CD4-positive, CD25-positive, alpha-beta regulatory T cell (primary cell): Measurements from ENCODE around the gene BNIP1. TPM values are rescaled to one million over a fixed set of nuclear protein-coding genes. Genes with fewer than 3 reads are reported as not detected.
A peak's percentile ranks its signal among the peaks of the same experiment; 100 is the strongest.

Source experiments
- ATAC-seq, 2 donors: fragments of 150-1000 bp; cut with Tn5 transposase; one replicate each; pipeline ENCODE4 v1.10.0; 2021; ENCODE audit warnings: low read depth in 2 of 2, moderate number of reproducible peaks in 2 of 2, moderate library complexity in 1 of 2
- DNase-seq, 3 donors: peaks; one replicate each; pipeline versions ENCODE4 v3.0.0 to v3.0.0-alpha.2; 2012 to 2022; ENCODE audit warnings: mixed read lengths in 1 of 3
- H3K27ac ChIP-seq: one replicate; pipeline ENCODE4 v1.7.0; 2013; ENCODE audit warnings: mild to moderate bottlenecking, low read length; ENCODE audit not compliant: insufficient read depth, poor library complexity, severe bottlenecking
- H3K27me3 ChIP-seq: one replicate; pipeline ENCODE4 v1.7.0; 2013; ENCODE audit warnings: low read length; ENCODE audit not compliant: control insufficient read depth, insufficient read depth
- H3K36me3 ChIP-seq: one replicate; pipeline ENCODE4 v1.7.0; 2013; ENCODE audit warnings: mild to moderate bottlenecking, low read length, moderate library complexity; ENCODE audit not compliant: control insufficient read depth, insufficient read depth
- H3K4me1 ChIP-seq: 2 replicates; pipeline ENCODE4 v1.7.0; 2013; ENCODE audit warnings: mild to moderate bottlenecking, low read length; ENCODE audit not compliant: insufficient read depth, control insufficient read depth, poor library complexity, severe bottlenecking
- H3K4me3 ChIP-seq: one replicate; pipeline ENCODE4 v1.7.0; 2013; ENCODE audit warnings: low read depth, mild to moderate bottlenecking, low read length, moderate library complexity
- H3K9me3 ChIP-seq, 2 experiments: 1 replicate in 1 of 2; 2 replicates in 1 of 2; pipeline ENCODE4 v1.7.0; 2013; ENCODE audit warnings: low read length in 2 of 2, mild to moderate bottlenecking in 1 of 2, moderate library complexity in 1 of 2; ENCODE audit not compliant: control insufficient read depth in 2 of 2
- H3K27ac Mint-ChIP-seq, 3 donors: one replicate each; pipeline ENCODE4 v1.8.0; 2020 to 2022; ENCODE audit warnings: mild to moderate bottlenecking in 3 of 3, mixed read lengths in 3 of 3, moderate library complexity in 2 of 3
- H3K27me3 Mint-ChIP-seq: one replicate; pipeline ENCODE4 v1.8.0; 2022; ENCODE audit warnings: mild to moderate bottlenecking, mixed read lengths
- H3K36me3 Mint-ChIP-seq: one replicate; pipeline ENCODE4 v1.8.0; 2020; ENCODE audit warnings: mixed read lengths
- H3K4me1 Mint-ChIP-seq, 4 donors: one replicate each; pipeline ENCODE4 v1.8.0; 2020 to 2022; ENCODE audit warnings: mixed read lengths in 4 of 4, mild to moderate bottlenecking in 1 of 4
- H3K4me3 Mint-ChIP-seq, 4 donors: one replicate each; pipeline ENCODE4 v1.8.0; 2020 to 2022; ENCODE audit warnings: mild to moderate bottlenecking in 4 of 4, mixed read lengths in 4 of 4, moderate library complexity in 3 of 4
- H3K9me3 Mint-ChIP-seq, 7 donors: one replicate each; pipeline ENCODE4 v1.8.0; 2020 to 2022; ENCODE audit warnings: mixed read lengths in 7 of 7, mild to moderate bottlenecking in 3 of 7, moderate library complexity in 2 of 7
- polyA plus RNA-seq, 4 donors: library from polyadenylated mRNA; unstranded; fragments of 300-500 nt; fragmentation: Illumina TruSeq; gene quantifications; one replicate each; pipeline ENCODE4 v1.2.3, GENCODE V29; 2021
- total RNA-seq: library from RNA; stranded (reverse); gene quantifications from one replicate; pipeline ENCODE4 v1.2.3, GENCODE V29; 2022

Gene BNIP1
- total and polyA plus RNA-seq, 5 donors from 2014 or later: 16.0 to 30.2 (median 19.6) TPM

DNA sequence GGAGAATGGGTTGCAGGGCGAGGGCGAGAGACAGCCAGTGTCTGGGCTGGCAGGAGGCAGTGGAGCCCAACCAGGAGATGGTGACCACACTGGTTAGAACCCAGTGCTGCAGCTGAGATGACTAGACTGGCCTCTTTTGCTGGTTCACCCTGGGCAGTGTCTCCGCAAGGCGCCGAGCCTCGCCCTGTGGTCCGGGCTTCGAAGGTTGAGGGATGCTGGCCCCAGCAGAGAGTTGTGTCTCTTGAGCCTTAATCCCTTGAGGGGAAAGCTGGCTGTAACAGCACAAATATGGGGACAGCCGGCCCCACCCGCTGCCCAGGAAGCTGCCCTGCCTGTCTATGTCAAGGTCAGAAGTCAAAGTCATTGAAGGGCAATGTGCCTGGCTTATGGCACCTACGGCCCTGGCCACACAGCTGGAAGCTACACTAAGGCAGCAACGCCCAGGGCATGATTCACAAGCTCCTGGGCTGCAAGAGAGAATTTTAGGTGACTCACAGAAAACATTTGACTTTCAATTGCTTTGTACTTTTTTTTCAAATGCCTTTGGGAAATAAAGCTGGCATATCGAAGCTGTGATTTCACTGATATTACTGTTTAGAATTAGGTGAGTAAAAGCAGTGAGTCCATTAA, 57.4 kb downstream of the BNIP1 start:
- no peaks in the 10 kb centered on the region for H3K36me3 ChIP-seq
- H3K27ac ChIP-seq: no peak overlapping the region
- H3K4me3 ChIP-seq: no peak overlapping the region
- peaks cover 5 to 10% of the 10 kb centered on the region in 2 experiments for H3K9me3 ChIP-seq
- peaks cover 0 to 5% (median under 1%) of the 10 kb centered on the region in 4 donors for H3K4me1 Mint-ChIP-seq
- no peaks in the 10 kb centered on the region for H3K27me3 ChIP-seq
- H3K27ac Mint-ChIP-seq: no peak overlapping the region
- H3K4me1 ChIP-seq: no peaks in the 10 kb centered on the region
- DNase-seq (no peak), ATAC-seq (no peak)
- H3K9me3 Mint-ChIP-seq: peaks cover 0 to 12% (median 3%) of the 10 kb centered on the region in 7 donors
- peaks cover 57% of the 10 kb centered on the region for H3K27me3 Mint-ChIP-seq
- H3K36me3 Mint-ChIP-seq: no peaks in the 10 kb centered on the region
- no peak overlapping the region for H3K4me3 Mint-ChIP-seq

DNA sequence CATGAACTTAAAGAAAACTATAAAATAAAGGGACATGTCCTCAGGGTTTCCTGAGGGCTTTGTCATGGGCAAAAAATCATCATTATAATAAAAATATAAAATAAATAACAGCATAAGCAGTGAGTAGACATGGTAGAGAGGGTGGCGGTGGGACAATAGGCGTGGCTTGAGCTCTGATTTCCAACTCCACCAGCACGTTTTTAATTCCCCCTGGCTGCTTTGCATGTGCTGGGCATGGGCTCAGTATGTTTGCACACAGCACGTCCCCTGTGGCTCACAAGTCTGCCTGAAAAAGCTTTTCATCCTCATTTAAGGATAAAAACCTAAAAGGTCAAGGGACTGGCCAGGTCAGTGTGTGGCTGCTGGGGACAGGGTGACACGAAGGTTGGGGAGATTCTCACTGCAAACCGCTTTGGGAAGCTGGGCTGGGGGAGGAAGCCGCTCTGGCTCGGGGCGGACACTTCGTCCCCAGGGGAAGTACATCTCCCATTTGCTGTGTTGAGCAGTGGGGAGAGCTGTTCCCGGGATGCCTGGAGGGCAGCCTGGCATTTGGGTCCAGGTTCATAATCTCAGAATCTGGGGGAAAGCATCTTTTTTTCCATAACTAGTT, 58.0 kb downstream of the BNIP1 start:
- no peaks in the 10 kb centered on the region for H3K27me3 ChIP-seq
- H3K27ac ChIP-seq: no peak overlapping the region
- no peak overlapping the region for H3K4me3 Mint-ChIP-seq
- DNase-seq (no peak), ATAC-seq (no peak)
- H3K36me3 ChIP-seq: no peaks in the 10 kb centered on the region
- H3K9me3 ChIP-seq: peaks cover 5 to 10% of the 10 kb centered on the region in 2 experiments
- H3K9me3 Mint-ChIP-seq: peaks cover 0 to 12% (median 3%) of the 10 kb centered on the region in 7 donors
- H3K36me3 Mint-ChIP-seq: no peaks in the 10 kb centered on the region
- H3K4me1 ChIP-seq: no peaks in the 10 kb centered on the region
- H3K27me3 Mint-ChIP-seq: peaks cover 60% of the 10 kb centered on the region
- no peak overlapping the region for H3K27ac Mint-ChIP-seq
- H3K4me3 ChIP-seq: no peak overlapping the region
- peaks cover 0 to 5% (median under 1%) of the 10 kb centered on the region in 4 donors for H3K4me1 Mint-ChIP-seq

DNA sequence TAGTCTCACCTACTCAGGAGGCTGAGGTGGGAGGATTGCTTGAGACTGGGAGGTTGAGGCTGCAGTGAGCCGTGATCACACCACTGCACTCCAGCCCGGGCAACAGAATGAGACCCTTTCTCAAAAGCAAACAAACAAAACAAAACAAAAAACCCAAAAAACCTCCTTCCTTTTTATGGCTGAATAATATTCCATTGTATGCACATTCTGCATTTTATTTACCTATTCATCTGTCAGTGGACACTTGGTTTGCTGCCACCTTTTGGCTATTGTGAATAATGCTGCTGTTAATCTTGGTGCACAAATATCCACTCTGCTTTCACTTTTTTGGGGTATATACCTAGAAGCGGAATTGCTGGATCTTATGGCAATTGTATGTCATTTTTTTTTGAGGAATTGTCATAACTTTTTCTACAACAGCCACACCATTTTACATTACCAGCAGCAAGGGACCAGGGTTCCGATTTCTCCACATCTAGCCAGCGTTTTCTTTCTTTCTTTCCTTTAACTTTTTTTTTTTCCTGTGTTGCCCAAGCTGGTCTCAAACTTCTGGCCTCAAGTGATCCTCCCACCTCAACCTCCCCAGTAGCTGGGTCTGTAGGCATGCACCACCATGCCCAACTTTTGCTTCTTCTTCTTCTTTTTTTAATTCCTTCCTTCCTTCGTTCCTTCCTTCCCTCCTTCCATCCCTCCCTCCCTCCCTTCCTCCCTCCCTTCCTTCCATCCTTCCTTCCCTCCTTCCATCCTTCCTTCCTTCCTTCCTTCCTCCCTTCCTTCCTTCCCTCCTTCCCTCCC, 60.1 kb downstream of the BNIP1 start:
- ATAC-seq (no peak), DNase-seq (peak in 2 of 3 donors; percentile 34 to 52)
- no peaks in the 10 kb centered on the region for H3K4me1 ChIP-seq
- H3K9me3 ChIP-seq: peaks cover 4 to 9% of the 10 kb centered on the region in 2 experiments
- Mint-ChIP-seq H3K9me3 (peaks cover 0 to 10% (median 2%) of the 10 kb centered on the region in 7 donors), H3K4me3 (no peak overlapping the region), H3K27me3 (peaks cover 53% of the 10 kb centered on the region), H3K36me3 (no peaks in the 10 kb centered on the region), H3K27ac (no peak overlapping the region), H3K4me1 (peaks cover 0 to 5% (median under 1%) of the 10 kb centered on the region in 4 donors)
- H3K4me3 ChIP-seq: no peak overlapping the region
- H3K27ac ChIP-seq: no peak overlapping the region
- H3K27me3 ChIP-seq: no peaks in the 10 kb centered on the region
- no peaks in the 10 kb centered on the region for H3K36me3 ChIP-seq

GRCh38 chr5:173205916-173206315, 61.6 kb downstream of the BNIP1 start:
- Mint-ChIP-seq H3K36me3 (no peaks in the 10 kb centered on the region), H3K9me3 (peaks cover 0 to under 1% (median 0%) of the 10 kb centered on the region in 7 donors), H3K27me3 (peaks cover 47% of the 10 kb centered on the region), H3K4me3 (no peak overlapping the region), H3K4me1 (peaks cover 0 to 5% (median under 1%) of the 10 kb centered on the region in 4 donors), H3K27ac (no peak overlapping the region)
- no peaks in the 10 kb centered on the region for H3K27me3 ChIP-seq
- no peak overlapping the region for H3K4me3 ChIP-seq
- H3K4me1 ChIP-seq: no peaks in the 10 kb centered on the region
- H3K27ac ChIP-seq: no peak overlapping the region
- H3K9me3 ChIP-seq: no peaks in the 10 kb centered on the region
- DNase-seq (no peak), ATAC-seq (no peak)
- H3K36me3 ChIP-seq: no peaks in the 10 kb centered on the region

DNA sequence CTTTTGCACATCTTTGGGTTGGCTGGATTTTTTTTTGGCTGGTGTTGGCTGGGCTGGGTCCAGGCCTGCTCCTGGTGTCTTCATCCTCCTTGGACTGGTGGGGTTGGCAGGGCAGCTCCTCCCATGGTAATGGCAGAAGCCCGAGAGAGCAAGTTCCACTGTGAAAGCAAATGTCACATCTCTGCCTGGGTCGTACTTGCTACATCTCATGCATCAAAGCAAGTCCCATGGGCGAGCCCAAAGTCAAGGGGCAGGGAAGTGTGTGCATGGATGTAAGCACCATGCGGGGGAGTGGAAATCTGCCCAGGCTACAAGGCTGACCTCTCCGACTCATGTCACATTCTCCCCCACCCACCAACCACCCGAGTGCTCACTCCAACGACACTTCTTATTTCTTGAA, 64.0 kb downstream of the BNIP1 start:
- peaks cover 0 to 5% (median 0%) of the 10 kb centered on the region in 7 donors for H3K9me3 Mint-ChIP-seq
- peaks cover 32% of the 10 kb centered on the region for H3K27me3 Mint-ChIP-seq

DNA sequence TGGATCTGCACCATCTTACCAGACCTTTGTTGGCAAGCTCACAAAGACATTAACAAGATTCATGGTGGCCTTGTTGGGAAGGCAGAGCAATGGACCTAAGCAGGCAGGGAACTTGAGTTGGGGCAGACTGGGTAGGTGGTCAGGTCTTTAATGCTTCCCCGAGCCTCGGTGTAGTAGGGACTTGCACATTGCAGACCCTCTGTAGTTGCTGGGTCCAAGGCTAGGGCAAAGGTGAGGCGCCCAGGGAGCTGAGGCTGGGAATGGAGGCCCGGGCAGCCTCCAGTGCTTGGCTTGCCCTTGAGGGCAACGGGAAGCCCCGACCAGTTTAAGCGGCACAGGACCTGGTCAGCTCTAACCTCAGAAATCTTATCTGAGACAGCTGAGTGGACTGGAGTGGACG, 66.5 kb downstream of the BNIP1 start:
- ATAC-seq: no peak
- Mint-ChIP-seq H3K9me3 (peaks cover 0 to 7% (median 0%) of the 10 kb centered on the region in 7 donors), H3K4me1 (no peaks in the 10 kb centered on the region), H3K4me3 (no peak overlapping the region), H3K36me3 (no peaks in the 10 kb centered on the region), H3K27ac (no peak overlapping the region), H3K27me3 (peaks cover 8% of the 10 kb centered on the region)
- Histone ChIP-seq H3K36me3 (no peaks in the 10 kb centered on the region), H3K4me1 (no peaks in the 10 kb centered on the region), H3K4me3 (no peak overlapping the region), H3K27me3 (no peaks in the 10 kb centered on the region), H3K27ac (no peak overlapping the region), H3K9me3 (no peaks in the 10 kb centered on the region)
- DNase-seq: no peak

More for the DNA sequence above, 64.0 kb downstream of the BNIP1 start:
- no peaks in the 10 kb centered on the region for H3K4me1 ChIP-seq
- H3K27ac Mint-ChIP-seq: no peak overlapping the region
- H3K4me3 ChIP-seq: no peak overlapping the region
- peaks cover 0 to 5% (median 0%) of the 10 kb centered on the region in 4 donors for H3K4me1 Mint-ChIP-seq
- H3K36me3 Mint-ChIP-seq: no peaks in the 10 kb centered on the region
- DNase-seq (no peak), ATAC-seq (no peak)
- no peaks in the 10 kb centered on the region for H3K36me3 ChIP-seq
- H3K9me3 ChIP-seq: no peaks in the 10 kb centered on the region
- H3K27ac ChIP-seq: no peak overlapping the region
- no peaks in the 10 kb centered on the region for H3K27me3 ChIP-seq
- no peak overlapping the region for H3K4me3 Mint-ChIP-seq

- peaks cover 0 to 7% (median 0%) of the 10 kb centered on the region in 7 donors for H3K9me3 Mint-ChIP-seq
- H3K27me3 Mint-ChIP-seq: peaks cover 8% of the 10 kb centered on the region
- no peak for ATAC-seq
- H3K9me3 ChIP-seq: no peaks in the 10 kb centered on the region
- H3K36me3 ChIP-seq: no peaks in the 10 kb centered on the region
- H3K27me3 ChIP-seq: no peaks in the 10 kb centered on the region
- no peak for DNase-seq
- no peak overlapping the region for H3K4me3 ChIP-seq
- no peak overlapping the region for H3K27ac ChIP-seq
- no peaks in the 10 kb centered on the region for H3K36me3 Mint-ChIP-seq
- H3K4me1 Mint-ChIP-seq: no peaks in the 10 kb centered on the region
- H3K4me1 ChIP-seq: no peaks in the 10 kb centered on the region
- no peak overlapping the region for H3K4me3 Mint-ChIP-seq
- H3K27ac Mint-ChIP-seq: no peak overlapping the region
These were observed 67.0 kb downstream of the BNIP1 start for GRCh38 chr5:173211284-173211683.
